HCT116 (cell line): ENCODE results near the gene POU2AF2. TPM values are rescaled to one million over a fixed set of nuclear protein-coding genes. Genes with fewer than 3 reads are reported as not detected.

Source experiments
- ATAC-seq: fragments of 200-7000 bp; cut with Tn5 transposase; 2 replicates; pipeline ENCODE4 v1.9.1; 2020; ENCODE audit warnings: mild to moderate bottlenecking, moderate library complexity
- BruUV-seq: library from RNA; stranded (reverse); fragments of 400-500 nt; replicated peaks from 2 replicates; lab custom pipeline; 2021; lab: Mats Ljungman, UMichigan
- CTCF ChIA-PET: fragments of 300-600 bp; sonication (Branson Sonifier 250); formaldehyde crosslinking; loops from one replicate; lab custom pipeline; 2021; ENCODE audit warnings: antibody characterized with exemption; lab: Charles Lee
- POLR2A ChIA-PET: fragments of 300-600, 350-600 bp; sonication (Branson Sonifier 250); formaldehyde crosslinking; loops from one replicate; lab custom pipeline; 2021; ENCODE audit warnings: antibody characterized with exemption; lab: Charles Lee
- RAD21 ChIA-PET, 2 experiments: fragments of 300-600 bp; sonication (Branson Sonifier 250); formaldehyde crosslinking; loops; one replicate each; lab custom pipeline; 2023; ENCODE audit warnings: low total read pairs in 2 of 2; ENCODE audit not compliant: uncharacterized antibody in 2 of 2, unreplicated experiment in 2 of 2, low non-redundant PET in 1 of 2; lab: Charles Lee
- DNase-seq: peaks from one replicate; pipeline ENCODE4 v3.0.0-alpha.2; 2010; ENCODE audit warnings: low read depth, low spot score
- H2AFZ ChIP-seq: fragments of 200-600 bp; shearing (Covaris generic), sonication (generic); 2 replicates; pipeline ENCODE4 v1.6.1; 2017; ENCODE audit warnings: low read depth, mixed run types, mixed read lengths, antibody characterized with exemption, low read length; ENCODE audit not compliant: poor library complexity, severe bottlenecking
- H3K27ac ChIP-seq: 2 replicates; pipeline ENCODE4 v1.5.1; 2012; ENCODE audit warnings: low read depth, low read length
- H3K27me3 ChIP-seq: fragments of 200-600 bp; sonication (generic); 2 replicates; pipeline ENCODE4 v1.6.1; 2016; ENCODE audit warnings: mixed run types, low read length, mixed read lengths; ENCODE audit not compliant: insufficient read depth
- H3K36me3 ChIP-seq, 2 experiments: fragments of 200-500 bp in 1 of 2; fragments of 200-600 bp in 1 of 2; sonication (Bioruptor generic) in 1 of 2; sonication (generic) in 1 of 2; 2 replicates each; pipeline versions ENCODE4 v1.5.1 to v1.6.1; 2014 to 2016; ENCODE audit warnings: low read length in 2 of 2, inconsistent platforms in 1 of 2, mixed read lengths in 1 of 2, mixed run types in 1 of 2; ENCODE audit not compliant: insufficient read depth in 2 of 2, control insufficient read depth in 1 of 2
- H3K4me1 ChIP-seq, 2 experiments: fragments of 200-600 bp in 1 of 2; sonication (generic) in 1 of 2; 2 replicates each; pipeline versions ENCODE4 v1.5.1 to v1.6.1; 2012 to 2017; ENCODE audit warnings: low read length in 2 of 2, inconsistent platforms in 1 of 2, mild to moderate bottlenecking in 1 of 2, mixed read lengths in 1 of 2, mixed run types in 1 of 2, moderate library complexity in 1 of 2; ENCODE audit not compliant: insufficient read depth in 2 of 2, control insufficient read depth in 1 of 2
- H3K4me2 ChIP-seq: fragments of 200-600 bp; sonication (generic); 2 replicates; pipeline ENCODE4 v1.6.1; 2017; ENCODE audit warnings: mixed run types, low read length, mixed read lengths
- H3K4me3 ChIP-seq, 2 experiments: fragments of 200-600 bp in 1 of 2; sonication (generic) in 1 of 2; replicated peaks in 1 of 2; 2 replicates each; pipeline ENCODE4 v1.5.1; 2011 to 2016; ENCODE audit warnings: low read length in 2 of 2, control low read depth in 1 of 2, low read depth in 1 of 2, mild to moderate bottlenecking in 1 of 2, mixed read lengths in 1 of 2, mixed run types in 1 of 2
- H3K79me2 ChIP-seq: fragments of 200-600 bp; sonication (generic); 2 replicates; pipeline ENCODE4 v1.6.1; 2017; ENCODE audit warnings: mild to moderate bottlenecking, mixed run types, low read length, moderate library complexity, mixed read lengths; ENCODE audit not compliant: insufficient read depth
- H3K9ac ChIP-seq: fragments of 200-600 bp; sonication (generic); 2 replicates; pipeline ENCODE4 v1.6.1; 2016; ENCODE audit warnings: low read length, mixed read lengths
- H3K9me2 ChIP-seq: fragments of 200-600 bp; sonication (generic), shearing (Covaris generic); 2 replicates; pipeline ENCODE4 v1.6.1; 2017; ENCODE audit warnings: mixed run types, mild to moderate bottlenecking, moderate library complexity; ENCODE audit not compliant: insufficient read depth
- H3K9me3 ChIP-seq, 2 experiments: fragments of 200-500 bp in 1 of 2; fragments of 200-600 bp in 1 of 2; sonication (Bioruptor generic) in 1 of 2; sonication (generic) in 1 of 2; 2 replicates each; pipeline ENCODE4 v1.6.1; 2014 to 2017; ENCODE audit warnings: low read length in 2 of 2, mixed read lengths in 2 of 2, inconsistent platforms in 1 of 2, low read depth in 1 of 2, mild to moderate bottlenecking in 1 of 2, mixed run types in 1 of 2, moderate library complexity in 1 of 2; ENCODE audit not compliant: control insufficient read depth in 1 of 2, insufficient read depth in 1 of 2
- H4K20me1 ChIP-seq: fragments of 200-600 bp; sonication (generic), shearing (Covaris generic); 2 replicates; pipeline ENCODE4 v1.6.1; 2017; ENCODE audit warnings: mixed run types, mild to moderate bottlenecking, moderate library complexity; ENCODE audit not compliant: insufficient read depth
- ATF3 ChIP-seq: IDR thresholded peaks from 2 replicates; pipeline ENCODE4 v1.6.1; 2012
- CEBPB ChIP-seq: IDR thresholded peaks from 2 replicates; pipeline ENCODE4 v1.6.1; 2012; ENCODE audit warnings: low read depth
- CTCF ChIP-seq, 3 experiments: fragments of 200-600 bp in 1 of 3; sonication (generic) in 1 of 3; IDR thresholded peaks in 2 of 3; conservative IDR thresholded peaks in 1 of 3; 2 replicates each; pipeline ENCODE4 v1.5.1; 2012 to 2017; ENCODE audit warnings: low read depth in 2 of 3, low read length in 2 of 3, antibody characterized with exemption in 1 of 3, borderline replicate concordance in 1 of 3, control low read depth in 1 of 3, mild to moderate bottlenecking in 1 of 3, mixed read lengths in 1 of 3, mixed run types in 1 of 3, moderate library complexity in 1 of 3; ENCODE audit not compliant: insufficient read depth in 1 of 3
- EGR1 ChIP-seq: IDR thresholded peaks from 2 replicates; pipeline ENCODE4 v1.6.1; 2012; ENCODE audit warnings: low read depth
- EZH2 ChIP-seq: fragments of 200-600 bp; sonication (generic); IDR thresholded peaks from 2 replicates; pipeline ENCODE4 v1.6.1; 2017; ENCODE audit warnings: antibody characterized with exemption, mixed run types
- EZH2phosphoT487 ChIP-seq: fragments of 200-600 bp; IDR thresholded peaks from 2 replicates; pipeline ENCODE4 v1.6.1; 2018; ENCODE audit warnings: antibody characterized with exemption, borderline replicate concordance
- FOSL1 ChIP-seq: IDR thresholded peaks from 2 replicates; pipeline ENCODE4 v1.6.1; 2012; ENCODE audit warnings: low read depth
- JUND ChIP-seq: IDR thresholded peaks from 2 replicates; pipeline ENCODE4 v1.6.1; 2012
- POLR2A ChIP-seq: IDR thresholded peaks from 2 replicates; pipeline ENCODE4 v1.7.0; 2011; ENCODE audit warnings: borderline replicate concordance; ENCODE audit not compliant: insufficient read depth, insufficient read length; ENCODE audit errors: extremely low read depth
- POLR2AphosphoS5 ChIP-seq: IDR thresholded peaks from 2 replicates; pipeline ENCODE4 v1.6.1; 2011; ENCODE audit warnings: mild to moderate bottlenecking, low read depth, low read length, moderate library complexity
- RAD21 ChIP-seq: IDR thresholded peaks from 2 replicates; pipeline ENCODE4 v1.6.1; 2012; ENCODE audit warnings: low read depth, mild to moderate bottlenecking
- REST ChIP-seq: IDR thresholded peaks from 2 replicates; pipeline ENCODE4 v1.6.1; 2012; ENCODE audit warnings: low read depth
- SIN3A ChIP-seq: IDR thresholded peaks from 2 replicates; pipeline ENCODE4 v1.6.1; 2012; ENCODE audit warnings: low read depth
- SP1 ChIP-seq: IDR thresholded peaks from 2 replicates; pipeline ENCODE4 v1.6.1; 2012; ENCODE audit warnings: low read depth
- YY1 ChIP-seq: IDR thresholded peaks from 2 replicates; pipeline ENCODE4 v1.6.1; 2011; ENCODE audit warnings: low read length, low read depth, moderate library complexity, mild to moderate bottlenecking; ENCODE audit not compliant: insufficient replicate concordance; ENCODE audit errors: extremely low read depth
- ZFX ChIP-seq: fragments of 450-650 bp; IDR thresholded peaks from 2 replicates; pipeline ENCODE4 v1.6.1; 2017
- intact Hi-C: fragments of 100-400 bp; cut with micrococcal nuclease; formaldehyde crosslinking; loops from 2 replicates; pipeline ENCODE4 v1.10.0; 2022
- total RNA-seq: library from RNA; stranded (reverse); gene quantifications from one replicate; pipeline ENCODE4 v1.2.1, GENCODE V29; 2021; ENCODE audit not compliant: unreplicated experiment
- TF ChIP-seq, protein P1 (sequence below): IDR thresholded peaks from 2 replicates; pipeline ENCODE4 v1.6.1; 2011; ENCODE audit warnings: mild to moderate bottlenecking, low read length, moderate library complexity; ENCODE audit not compliant: insufficient replicate concordance; ENCODE audit errors: extremely low read depth
- TF ChIP-seq, protein P2 (sequence below): IDR thresholded peaks from 2 replicates; pipeline ENCODE4 v1.6.1; 2012

Gene POU2AF2
- total RNA-seq, 1 experiment from 2014 or later: not detected

GRCh38 chr11:111322534-111322933 lies 77.0 kb downstream of the POU2AF2 start:
- no peaks in the 10 kb centered on the region for H4K20me1 ChIP-seq
- no peaks in the 10 kb centered on the region for H3K9me3 ChIP-seq
- no peaks in the 10 kb centered on the region for H3K36me3 ChIP-seq
- H3K9me2 ChIP-seq: no peaks in the 10 kb centered on the region
- no TSS peak for BruUV-seq
- H3K4me2 ChIP-seq: no peak overlapping the region
- no peak overlapping the region for H2AFZ ChIP-seq
- TF ChIP-seq, protein P1, sequence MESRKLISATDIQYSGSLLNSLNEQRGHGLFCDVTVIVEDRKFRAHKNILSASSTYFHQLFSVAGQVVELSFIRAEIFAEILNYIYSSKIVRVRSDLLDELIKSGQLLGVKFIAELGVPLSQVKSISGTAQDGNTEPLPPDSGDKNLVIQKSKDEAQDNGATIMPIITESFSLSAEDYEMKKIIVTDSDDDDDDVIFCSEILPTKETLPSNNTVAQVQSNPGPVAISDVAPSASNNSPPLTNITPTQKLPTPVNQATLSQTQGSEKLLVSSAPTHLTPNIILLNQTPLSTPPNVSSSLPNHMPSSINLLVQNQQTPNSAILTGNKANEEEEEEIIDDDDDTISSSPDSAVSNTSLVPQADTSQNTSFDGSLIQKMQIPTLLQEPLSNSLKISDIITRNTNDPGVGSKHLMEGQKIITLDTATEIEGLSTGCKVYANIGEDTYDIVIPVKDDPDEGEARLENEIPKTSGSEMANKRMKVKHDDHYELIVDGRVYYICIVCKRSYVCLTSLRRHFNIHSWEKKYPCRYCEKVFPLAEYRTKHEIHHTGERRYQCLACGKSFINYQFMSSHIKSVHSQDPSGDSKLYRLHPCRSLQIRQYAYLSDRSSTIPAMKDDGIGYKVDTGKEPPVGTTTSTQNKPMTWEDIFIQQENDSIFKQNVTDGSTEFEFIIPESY: no peak
- TF ChIP-seq SP1: no peak
- TF ChIP-seq REST: no peak
- no peak for TF ChIP-seq CEBPB
- no peak for TF ChIP-seq POLR2A
- TF ChIP-seq EGR1: no peak
- no peak for TF ChIP-seq EZH2phosphoT487
- TF ChIP-seq, protein P2, sequence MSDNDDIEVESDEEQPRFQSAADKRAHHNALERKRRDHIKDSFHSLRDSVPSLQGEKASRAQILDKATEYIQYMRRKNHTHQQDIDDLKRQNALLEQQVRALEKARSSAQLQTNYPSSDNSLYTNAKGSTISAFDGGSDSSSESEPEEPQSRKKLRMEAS: no peak
- TF ChIP-seq EZH2: no peak
- TF ChIP-seq ZFX: no peak
- no peak for TF ChIP-seq POLR2AphosphoS5
- no peak for TF ChIP-seq YY1
- TF ChIP-seq ATF3: no peak
- no peak for TF ChIP-seq RAD21
- no peak for TF ChIP-seq CTCF (IDR thresholded peaks at IDR 0.05 in 2 of 3, conservative IDR thresholded peaks at IDR 0.05 in 1 of 3; ENCODE audit: borderline replicate concordance in 1 of 3, insufficient read depth in 1 of 3, low read depth in 2 of 3, low read length in 2 of 3)
- TF ChIP-seq SIN3A: no peak
- TF ChIP-seq FOSL1: no peak
- TF ChIP-seq JUND: no peak
- no peak for DNase-seq
- intact Hi-C loops: no loop called here
- ChIA-PET CTCF (no interaction called here), POLR2A (no interaction called here), RAD21 (no interaction called here)
- H3K4me3 ChIP-seq: no peak overlapping the region
- no peak overlapping the region for H3K27ac ChIP-seq
- H3K4me1 ChIP-seq: no peaks in the 10 kb centered on the region
- H3K79me2 ChIP-seq: no peaks in the 10 kb centered on the region
- no peak overlapping the region for H3K9ac ChIP-seq
- peaks cover 22% of the 10 kb centered on the region for H3K27me3 ChIP-seq
- no peak for ATAC-seq
